Stimulated activated CD4-positive, alpha-beta T cell treated with anti-CD3 and anti-CD28 coated beads, Interleukin-4, amount 100 ng/mL, for 24 hours (primary cell): ENCODE measurements around the gene OR5AL1.
"Not testable (repeated sequence)": the region's sequence is repeated elsewhere in the genome, so short reads cannot be mapped to it uniquely, and the experiment has no call there.

Experiments
- DNase-seq: peaks from one replicate; pipeline ENCODE4 v3.0.0-alpha.2; 2020

The OR5AL1 gene

GRCh38 chr11:56412396-56412795 is at the start of gene OR5AL1:
Gene OR5AL1, plus strand, starts transcription at chr11:56412696.
- DNase-seq: no peak

DNA sequence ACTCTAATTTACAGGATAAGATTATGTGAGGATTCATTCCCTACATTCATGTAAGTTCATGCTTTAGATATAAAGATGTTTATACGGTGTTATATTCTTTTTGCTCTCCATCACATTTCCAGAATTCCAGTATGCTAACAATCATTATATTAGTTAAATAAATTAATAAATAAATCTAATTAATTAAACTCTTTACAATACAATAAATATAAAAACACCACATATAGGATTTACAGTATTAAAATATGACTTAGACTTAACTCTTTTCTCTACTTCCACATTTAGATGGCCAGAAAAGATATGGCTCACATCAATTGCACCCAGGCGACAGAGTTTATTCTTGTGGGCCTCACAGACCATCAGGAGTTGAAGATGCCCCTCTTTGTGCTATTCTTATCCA is 37.2 kb upstream of the OR5AL1 start, which contains the start of gene OR8U1:
TSS of gene OR8U1 (plus strand) at position 301 of the 400 bp plus-strand sequence. CDS start at position 301, 0 bp downstream.
- no peak for DNase-seq

GRCh38 chr11:56380120-56380519 is 32.4 kb upstream of the OR5AL1 start:
- DNase-seq: no peak

DNA sequence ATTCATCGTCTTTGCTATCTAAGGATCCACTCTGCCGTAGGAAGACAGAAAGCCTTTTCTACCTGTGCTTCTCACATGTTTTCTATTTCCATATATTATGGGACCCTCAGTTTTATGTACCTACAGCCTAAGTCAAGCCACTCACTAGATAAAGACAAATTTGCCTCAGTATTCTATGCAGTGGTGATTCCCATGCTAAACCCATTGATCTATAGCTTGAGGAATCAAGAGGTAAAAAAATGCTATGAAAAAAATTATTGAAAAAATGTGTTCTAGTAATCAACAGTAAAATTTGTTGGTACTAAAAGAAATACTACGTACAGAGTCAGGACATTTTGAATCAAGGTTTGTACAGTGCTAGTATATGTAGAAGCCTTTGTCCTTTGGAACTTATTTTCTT is 18.1 kb upstream of the OR5AL1 start:
- DNase-seq: no peak

- no peak for DNase-seq
These were observed 16.4 kb upstream of the OR5AL1 start for GRCh38 chr11:56396047-56396446.

DNA sequence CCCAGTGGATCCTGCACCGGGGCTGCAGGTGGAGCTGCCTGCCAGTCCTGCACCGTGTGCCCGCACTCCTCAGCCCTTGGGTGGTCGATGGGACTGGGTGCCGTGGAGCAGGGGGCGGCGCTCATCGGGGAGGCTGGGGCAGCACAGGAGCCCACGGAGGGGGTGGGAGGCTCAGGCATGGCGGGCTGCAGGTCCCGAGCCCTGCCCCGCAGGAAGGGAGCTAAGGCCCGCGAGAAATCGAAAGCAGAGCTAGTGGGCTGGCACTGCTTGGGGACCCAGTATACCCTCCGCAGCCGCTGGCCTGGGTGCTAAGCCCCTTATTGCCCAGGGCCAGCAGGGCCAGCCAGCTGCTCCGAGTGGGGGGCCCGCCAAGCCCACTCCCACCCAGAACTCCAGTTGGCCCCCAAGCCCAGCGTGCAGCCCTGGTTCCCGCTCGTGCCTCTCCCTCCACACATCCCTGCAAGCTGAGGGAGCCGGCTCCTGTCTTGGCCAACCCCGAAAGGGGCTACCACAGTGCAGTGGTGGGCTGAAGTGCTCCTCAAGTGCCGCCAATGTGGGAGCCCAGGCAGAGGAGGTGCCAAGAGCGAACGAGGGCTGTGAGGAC is 10.5 kb upstream of the OR5AL1 start:
- not testable (repeated sequence) for DNase-seq

- no peak for DNase-seq
These were observed 8.1 kb upstream of the OR5AL1 start for GRCh38 chr11:56404393-56404792.

DNA sequence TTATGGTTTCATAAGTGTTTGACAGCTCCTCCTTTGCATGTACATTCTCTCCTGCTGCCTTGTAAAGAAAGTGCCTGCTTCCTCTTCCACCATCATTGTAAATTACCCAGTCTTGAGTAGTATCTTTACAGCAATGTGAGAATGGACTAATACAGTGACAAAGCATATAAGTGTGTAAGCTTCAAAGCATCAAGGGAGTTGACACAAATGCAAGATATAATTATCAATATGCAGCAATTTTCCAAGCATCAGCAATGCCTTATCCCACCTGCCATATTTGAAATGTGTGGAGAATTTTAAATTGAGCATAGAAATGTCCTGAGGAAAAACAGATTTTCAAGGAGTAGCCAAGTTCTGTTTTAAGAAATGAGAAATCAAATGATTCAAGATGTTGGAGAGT is 1.7 kb upstream of the OR5AL1 start:
- DNase-seq: no peak

DNA sequence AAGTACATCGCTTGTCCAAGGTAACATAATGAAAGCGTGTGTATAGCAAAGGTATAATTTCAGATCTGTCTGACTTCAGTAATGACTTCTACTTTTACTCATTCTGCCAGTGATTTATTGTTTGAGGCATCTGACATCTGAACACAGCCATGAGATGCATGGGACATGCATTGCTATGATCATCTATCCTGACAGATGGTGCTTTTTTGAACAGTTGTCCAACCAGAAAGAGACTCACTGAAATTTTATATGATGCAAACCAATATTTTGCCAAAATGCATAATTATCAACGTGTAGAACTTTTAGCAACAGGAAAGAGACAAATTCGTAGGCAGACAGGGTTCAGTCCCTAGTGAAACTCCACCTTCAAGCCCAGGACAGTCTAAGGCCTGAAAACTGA is 41.0 kb downstream of the OR5AL1 start:
- no peak for DNase-seq

GRCh38 chr11:56457076-56457475 is 44.6 kb downstream of the OR5AL1 start:
- no peak for DNase-seq
